Astrocyte (in vitro differentiated cells and primary cell): ENCODE data around the gene PPFIBP1. TPM values are rescaled to one million over a fixed set of nuclear protein-coding genes. Genes with fewer than 3 reads are reported as not detected.

Experiments used
- DNase-seq: peaks from one replicate; pipeline ENCODE4 v3.0.0-alpha.2; 2010; ENCODE audit warnings: low read depth
- FAIRE-seq: peaks from 2 replicates; lab custom pipeline; 2011; peaks lifted over from hg19 to GRCh38; lab: Jason Lieb, UNC
- H2AFZ ChIP-seq: 2 replicates; pipeline ENCODE4 v1.6.0; 2012; ENCODE audit warnings: low read depth, low read length, inconsistent platforms
- H3K27ac ChIP-seq: 2 replicates; pipeline ENCODE4 v1.5.1; 2011; ENCODE audit warnings: low read depth, low read length, inconsistent platforms
- H3K27me3 ChIP-seq: 2 replicates; pipeline ENCODE4 v1.6.0; 2011; ENCODE audit warnings: low read length, inconsistent platforms; ENCODE audit not compliant: insufficient read depth
- H3K36me3 ChIP-seq: 2 replicates; pipeline ENCODE4 v1.5.1; 2011; ENCODE audit warnings: low read length, inconsistent platforms; ENCODE audit not compliant: insufficient read depth
- H3K4me1 ChIP-seq: 2 replicates; pipeline ENCODE4 v1.5.1; 2011; ENCODE audit warnings: low read length, inconsistent platforms; ENCODE audit not compliant: insufficient read depth
- H3K4me2 ChIP-seq: 2 replicates; pipeline ENCODE4 v1.6.0; 2012; ENCODE audit warnings: low read length, inconsistent platforms
- H3K4me3 ChIP-seq: 2 replicates; pipeline ENCODE4 v1.5.1; 2011; ENCODE audit warnings: low read depth, mild to moderate bottlenecking, low read length, inconsistent platforms; ENCODE audit not compliant: insufficient read depth
- H3K79me2 ChIP-seq: 2 replicates; pipeline ENCODE4 v1.6.0; 2012; ENCODE audit warnings: mild to moderate bottlenecking, low read length, inconsistent platforms; ENCODE audit not compliant: insufficient read depth
- H3K9ac ChIP-seq: 2 replicates; pipeline ENCODE4 v1.6.0; 2012; ENCODE audit warnings: mild to moderate bottlenecking, low read length, inconsistent platforms
- H3K9me3 ChIP-seq: 2 replicates; pipeline ENCODE4 v1.5.1; 2012; ENCODE audit warnings: low read depth, mild to moderate bottlenecking, low read length, inconsistent platforms; ENCODE audit not compliant: insufficient read depth
- H4K20me1 ChIP-seq: 2 replicates; pipeline ENCODE4 v1.6.0; 2012; ENCODE audit warnings: low read length, inconsistent platforms; ENCODE audit not compliant: insufficient read depth
- H3K27ac Mint-ChIP-seq: one replicate; pipeline ENCODE4 v1.8.0; 2021; ENCODE audit warnings: mild to moderate bottlenecking, mixed read lengths; ENCODE audit not compliant: unreplicated experiment
- H3K27me3 Mint-ChIP-seq: one replicate; pipeline ENCODE4 v1.8.0; 2021; ENCODE audit warnings: low read depth, mixed read lengths; ENCODE audit not compliant: unreplicated experiment
- H3K36me3 Mint-ChIP-seq: one replicate; pipeline ENCODE4 v1.8.0; 2021; ENCODE audit warnings: low read depth, mixed read lengths; ENCODE audit not compliant: unreplicated experiment
- H3K4me1 Mint-ChIP-seq: one replicate; pipeline ENCODE4 v1.8.0; 2021; ENCODE audit warnings: low read depth, mixed read lengths; ENCODE audit not compliant: unreplicated experiment
- H3K4me3 Mint-ChIP-seq: one replicate; pipeline ENCODE4 v1.8.0; 2021; ENCODE audit warnings: mild to moderate bottlenecking, moderate library complexity, mixed read lengths; ENCODE audit not compliant: unreplicated experiment
- H3K9me3 Mint-ChIP-seq: one replicate; pipeline ENCODE4 v1.8.0; 2021; ENCODE audit warnings: mild to moderate bottlenecking, mixed read lengths; ENCODE audit not compliant: unreplicated experiment
- EZH2 ChIP-seq: IDR thresholded peaks from 2 replicates; pipeline ENCODE4 v1.6.1; 2012; ENCODE audit warnings: mild to moderate bottlenecking, low read length, inconsistent platforms; ENCODE audit not compliant: insufficient read depth
- total RNA-seq: library from RNA; stranded (reverse); gene quantifications from 2 replicates; pipeline ENCODE4 v1.2.1, GENCODE V29; 2021
- TF ChIP-seq, protein P1 (sequence below): IDR thresholded peaks from 2 replicates; pipeline ENCODE4 v1.5.1; 2011; ENCODE audit warnings: low read depth, mild to moderate bottlenecking, inconsistent platforms, low read length, moderate library complexity; ENCODE audit not compliant: insufficient read depth

PPFIBP1 gene
- total RNA-seq, 1 donor from 2014 or later: 147 TPM

DNA sequence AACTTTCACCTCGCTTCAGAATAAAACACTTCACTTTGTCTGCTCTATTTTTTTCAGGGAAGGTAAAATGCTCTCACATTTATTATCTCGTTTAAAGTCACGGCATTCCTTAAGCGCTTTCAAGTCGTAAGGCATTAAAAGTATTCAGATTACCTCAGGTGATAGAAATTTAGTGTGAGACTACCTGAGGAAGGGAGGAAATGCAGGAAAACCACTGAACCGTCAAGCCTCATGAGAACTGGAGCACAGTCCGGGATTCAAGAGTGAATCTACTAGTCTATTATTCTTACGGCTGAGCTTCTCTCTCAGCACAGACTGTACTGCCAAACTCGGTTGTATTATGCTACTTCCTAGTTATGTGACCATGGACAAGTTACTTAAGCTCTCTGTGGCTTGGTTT lies 8.3 kb upstream of the PPFIBP1 start:
- Mint-ChIP-seq H3K27me3 (no peaks in the 10 kb centered on the region), H3K4me1 (peaks cover 23% of the 10 kb centered on the region), H3K9me3 (no peaks in the 10 kb centered on the region), H3K27ac (no peak overlapping the region), H3K4me3 (no peak overlapping the region), H3K36me3 (no peaks in the 10 kb centered on the region)
- peaks cover 7% of the 10 kb centered on the region for H3K4me1 ChIP-seq
- H3K4me3 ChIP-seq: no peak overlapping the region
- H3K4me2 ChIP-seq: no peak overlapping the region
- no peak overlapping the region for H2AFZ ChIP-seq
- no peaks in the 10 kb centered on the region for H3K79me2 ChIP-seq
- no peak overlapping the region for H3K9ac ChIP-seq
- no peak overlapping the region for H3K27ac ChIP-seq
- H3K27me3 ChIP-seq: no peaks in the 10 kb centered on the region
- no peaks in the 10 kb centered on the region for H4K20me1 ChIP-seq
- no peak for DNase-seq
- no peaks in the 10 kb centered on the region for H3K9me3 ChIP-seq
- no peak for TF ChIP-seq EZH2
- TF ChIP-seq, protein P1, sequence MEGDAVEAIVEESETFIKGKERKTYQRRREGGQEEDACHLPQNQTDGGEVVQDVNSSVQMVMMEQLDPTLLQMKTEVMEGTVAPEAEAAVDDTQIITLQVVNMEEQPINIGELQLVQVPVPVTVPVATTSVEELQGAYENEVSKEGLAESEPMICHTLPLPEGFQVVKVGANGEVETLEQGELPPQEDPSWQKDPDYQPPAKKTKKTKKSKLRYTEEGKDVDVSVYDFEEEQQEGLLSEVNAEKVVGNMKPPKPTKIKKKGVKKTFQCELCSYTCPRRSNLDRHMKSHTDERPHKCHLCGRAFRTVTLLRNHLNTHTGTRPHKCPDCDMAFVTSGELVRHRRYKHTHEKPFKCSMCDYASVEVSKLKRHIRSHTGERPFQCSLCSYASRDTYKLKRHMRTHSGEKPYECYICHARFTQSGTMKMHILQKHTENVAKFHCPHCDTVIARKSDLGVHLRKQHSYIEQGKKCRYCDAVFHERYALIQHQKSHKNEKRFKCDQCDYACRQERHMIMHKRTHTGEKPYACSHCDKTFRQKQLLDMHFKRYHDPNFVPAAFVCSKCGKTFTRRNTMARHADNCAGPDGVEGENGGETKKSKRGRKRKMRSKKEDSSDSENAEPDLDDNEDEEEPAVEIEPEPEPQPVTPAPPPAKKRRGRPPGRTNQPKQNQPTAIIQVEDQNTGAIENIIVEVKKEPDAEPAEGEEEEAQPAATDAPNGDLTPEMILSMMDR: no peak
- H3K36me3 ChIP-seq: no peaks in the 10 kb centered on the region
- FAIRE-seq: no peak

DNA sequence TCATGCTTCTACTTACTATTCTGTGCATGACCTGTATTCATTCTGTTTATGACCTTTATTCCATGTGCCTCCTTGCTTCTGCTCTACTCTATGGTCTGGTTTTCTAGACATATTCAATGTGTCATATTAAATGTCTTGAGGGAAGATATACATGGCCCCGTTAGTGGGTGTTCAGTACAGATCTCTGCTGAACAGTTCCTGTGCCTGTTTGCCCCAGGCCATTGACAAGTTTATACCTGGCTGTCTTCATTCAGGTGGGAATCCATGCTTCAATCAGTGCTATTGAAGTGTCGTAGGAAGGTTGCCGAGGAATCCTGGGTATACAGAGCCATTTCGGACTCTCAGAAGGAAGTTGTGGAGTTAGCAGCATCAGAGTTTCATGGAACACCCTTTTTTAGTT lies 7.4 kb upstream of the PPFIBP1 start:
- Histone ChIP-seq H3K27me3 (no peaks in the 10 kb centered on the region), H3K27ac (no peak overlapping the region), H3K4me2 (no peak overlapping the region), H3K9ac (no peak overlapping the region), H3K4me3 (no peak overlapping the region), H3K9me3 (no peaks in the 10 kb centered on the region), H3K36me3 (no peaks in the 10 kb centered on the region), H3K79me2 (no peaks in the 10 kb centered on the region), H2AFZ (no peak overlapping the region), H4K20me1 (no peaks in the 10 kb centered on the region), H3K4me1 (peaks cover 12% of the 10 kb centered on the region)
- TF ChIP-seq EZH2: no peak
- TF ChIP-seq, protein P1: no peak
- Mint-ChIP-seq H3K27me3 (no peaks in the 10 kb centered on the region), H3K4me1 (peaks cover 24% of the 10 kb centered on the region), H3K36me3 (no peaks in the 10 kb centered on the region), H3K9me3 (no peaks in the 10 kb centered on the region), H3K27ac (no peak overlapping the region), H3K4me3 (no peak overlapping the region)
- no peak for DNase-seq
- FAIRE-seq: no peak

DNA sequence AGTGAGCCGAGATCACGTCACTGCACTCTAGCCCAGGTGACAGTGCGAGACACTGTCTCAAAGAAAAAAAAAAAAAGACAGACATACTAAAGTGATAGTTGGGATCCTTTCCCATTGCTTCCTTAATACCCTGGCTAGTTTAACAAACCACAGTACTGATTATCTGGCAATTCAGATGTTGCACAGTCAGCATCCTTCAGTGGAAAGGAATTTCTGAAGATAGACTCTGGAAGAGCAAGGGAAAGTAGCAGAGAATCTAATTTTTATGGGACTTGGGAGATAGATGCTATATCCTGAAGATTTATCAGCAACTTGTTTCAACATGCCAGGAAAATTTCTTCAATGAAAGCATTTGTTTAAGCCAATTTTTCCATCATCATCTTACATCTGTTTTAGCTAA lies 6.5 kb upstream of the PPFIBP1 start:
- TF ChIP-seq, protein P1: no peak
- TF ChIP-seq EZH2: no peak
- no peaks in the 10 kb centered on the region for H3K9me3 ChIP-seq
- no peak overlapping the region for H2AFZ ChIP-seq
- H4K20me1 ChIP-seq: no peaks in the 10 kb centered on the region
- Mint-ChIP-seq H3K27ac (no peak overlapping the region), H3K4me1 (peaks cover 24% of the 10 kb centered on the region), H3K4me3 (no peak overlapping the region), H3K27me3 (no peaks in the 10 kb centered on the region), H3K9me3 (no peaks in the 10 kb centered on the region), H3K36me3 (no peaks in the 10 kb centered on the region)
- FAIRE-seq: no peak
- no peaks in the 10 kb centered on the region for H3K79me2 ChIP-seq
- no peak overlapping the region for H3K4me3 ChIP-seq
- peaks cover 10% of the 10 kb centered on the region for H3K4me1 ChIP-seq
- peak; percentile 47 for DNase-seq
- H3K27me3 ChIP-seq: no peaks in the 10 kb centered on the region
- H3K9ac ChIP-seq: no peak overlapping the region
- no peak overlapping the region for H3K4me2 ChIP-seq
- H3K27ac ChIP-seq: no peak overlapping the region
- H3K36me3 ChIP-seq: no peaks in the 10 kb centered on the region
